IMR-90 (cell line): ENCODE data around the gene MCTP1.

Source experiments
- BHLHE40 ChIP-seq: fragments of 150-350 bp; IDR thresholded peaks from 2 replicates; pipeline ENCODE4 v1.6.1; 2016; ENCODE audit warnings: mild to moderate bottlenecking, low read depth, low read length
- CEBPB ChIP-seq: IDR thresholded peaks from 2 replicates; pipeline ENCODE4 v1.6.1; 2012; ENCODE audit warnings: low read depth, low read length, improper control_type of control experiment
- CHD1 ChIP-seq: IDR thresholded peaks from 2 replicates; pipeline ENCODE4 v1.6.1; 2012; ENCODE audit warnings: low read depth, low read length, improper control_type of control experiment
- CTCF ChIP-seq: conservative IDR thresholded peaks from 2 replicates; pipeline ENCODE4 v1.5.1; 2012; ENCODE audit warnings: mild to moderate bottlenecking, low read depth, low read length, improper control_type of control experiment
- ELK1 ChIP-seq: fragments of 150-350 bp; IDR thresholded peaks from 2 replicates; pipeline ENCODE4 v1.6.1; 2016; ENCODE audit warnings: low read depth, mild to moderate bottlenecking, low read length, moderate library complexity, borderline replicate concordance
- FOS ChIP-seq: fragments of 150-350 bp; IDR thresholded peaks from 2 replicates; pipeline ENCODE4 v1.6.1; 2016; ENCODE audit warnings: low read depth, low read length
- MXI1 ChIP-seq: IDR thresholded peaks from 2 replicates; pipeline ENCODE4 v1.6.1; 2012; ENCODE audit warnings: low read depth, mild to moderate bottlenecking, low read length, moderate library complexity, borderline replicate concordance
- NFE2L2 ChIP-seq: fragments of 150-350 bp; IDR thresholded peaks from 2 replicates; pipeline ENCODE4 v1.6.1; 2016; ENCODE audit warnings: low read depth, mild to moderate bottlenecking, low read length
- POLR2A ChIP-seq: IDR thresholded peaks from 2 replicates; pipeline ENCODE4 v1.6.1; 2012; ENCODE audit warnings: mild to moderate bottlenecking, low read depth, low read length
- RAD21 ChIP-seq: IDR thresholded peaks from 2 replicates; pipeline ENCODE4 v1.6.1; 2012; ENCODE audit warnings: low read length, improper control_type of control experiment
- RCOR1 ChIP-seq: IDR thresholded peaks from 2 replicates; pipeline ENCODE4 v1.6.1; 2012; ENCODE audit warnings: mild to moderate bottlenecking, low read length, improper control_type of control experiment; ENCODE audit not compliant: insufficient replicate concordance
- RFX5 ChIP-seq: IDR thresholded peaks from 2 replicates; pipeline ENCODE4 v1.8.0; 2012; ENCODE audit warnings: low read depth, mild to moderate bottlenecking, low read length, moderate library complexity
- SMC3 ChIP-seq: fragments of 150-350 bp; IDR thresholded peaks from 2 replicates; pipeline ENCODE4 v1.6.1; 2016; ENCODE audit warnings: low read depth, mild to moderate bottlenecking, antibody characterized with exemption, low read length, moderate library complexity
- USF2 ChIP-seq: fragments of 150-350 bp; IDR thresholded peaks from 2 replicates; pipeline ENCODE4 v1.6.1; 2017; ENCODE audit warnings: mild to moderate bottlenecking, antibody characterized with exemption, low read length, low read depth

GRCh38 chr5:94788527-94788926 is 496.4 kb downstream of the MCTP1 start:
- no peak for TF ChIP-seq CTCF
- TF ChIP-seq POLR2A, result no peak
- no peak for TF ChIP-seq CEBPB
- TF ChIP-seq MXI1, result no peak
- TF ChIP-seq BHLHE40, result no peak
- TF ChIP-seq RFX5, result no peak
- TF ChIP-seq RAD21, result no peak
- no peak for TF ChIP-seq NFE2L2
- no peak for TF ChIP-seq RCOR1
- no peak for TF ChIP-seq SMC3
- no peak for TF ChIP-seq USF2
- no peak for TF ChIP-seq ELK1
- no peak for TF ChIP-seq CHD1
- no peak for TF ChIP-seq FOS
